ENCODE data around the gene MYLK. TPM values are rescaled to one million over a fixed set of nuclear protein-coding genes. Genes with fewer than 3 reads are reported as not detected.

The MYLK gene
- total RNA-seq, 2 donors from 2014 or later = 4.7 to 6.6 TPM

- no peak overlapping the region for H3K4me3 ChIP-seq (ENCODE audit: low read length)
- no peak overlapping the region for H3K9ac ChIP-seq (ENCODE audit: extremely low read depth, low read length, poor library complexity, severe bottlenecking)
- Mint-ChIP-seq H3K9me3 (no peaks in the 10 kb centered on the region), H3K4me3 (no peak overlapping the region), H3K27me3 (ENCODE audit: insufficient read depth) (no peaks in the 10 kb centered on the region), H3K27ac (no peak overlapping the region), H3K4me1 (peaks cover 15% of the 10 kb centered on the region), H3K36me3 (ENCODE audit: low read depth) (peaks cover 13% of the 10 kb centered on the region)
- peaks cover 57% of the 10 kb centered on the region for H3K36me3 ChIP-seq (ENCODE audit: control insufficient read depth, insufficient read depth, low read length)
- H3K9me3 ChIP-seq (ENCODE audit: control insufficient read depth, low read length) = no peaks in the 10 kb centered on the region
- H3K27me3 ChIP-seq (ENCODE audit: control insufficient read depth, insufficient read depth, low read length, poor library complexity, severe bottlenecking) = no peaks in the 10 kb centered on the region
- 80 to 96% methylated on average over 1 to 6 of the region's 6 CpGs for WGBS, 2 experiments (ENCODE audit: insufficient coverage in 1 of 2, insufficient read length in 1 of 2)
- no peak for DNase-seq
- no peak overlapping the region for H3K27ac ChIP-seq (ENCODE audit: low read depth, low read length)
- TF ChIP-seq CTCF (conservative IDR thresholded peaks at IDR 0.05) = no peak
- peaks cover 9% of the 10 kb centered on the region for H3K4me1 ChIP-seq (ENCODE audit: control insufficient read depth, insufficient read depth, low read length)
Observed at GRCh38 chr3:123564056-123564455, 320.1 kb downstream of the MYLK start.

- Mint-ChIP-seq H3K9me3 (peaks cover 5% of the 10 kb centered on the region), H3K4me1 (peaks cover 1% of the 10 kb centered on the region), H3K36me3 (ENCODE audit: low read depth) (peaks cover 14% of the 10 kb centered on the region), H3K27ac (no peak overlapping the region), H3K4me3 (no peak overlapping the region), H3K27me3 (ENCODE audit: insufficient read depth) (no peaks in the 10 kb centered on the region)
- DNase-seq = no peak
- peaks cover 63% of the 10 kb centered on the region for H3K36me3 ChIP-seq (ENCODE audit: control insufficient read depth, insufficient read depth, low read length)
- no peaks in the 10 kb centered on the region for H3K27me3 ChIP-seq (ENCODE audit: control insufficient read depth, insufficient read depth, low read length, poor library complexity, severe bottlenecking)
- WGBS, 2 experiments (ENCODE audit: insufficient coverage in 1 of 2, insufficient read length in 1 of 2) = no CpG with 5 or more reads among the region's 1 CpG
- H3K9me3 ChIP-seq (ENCODE audit: control insufficient read depth, low read length) = peaks cover 8% of the 10 kb centered on the region
- no peak for TF ChIP-seq CTCF (conservative IDR thresholded peaks at IDR 0.05)
- H3K9ac ChIP-seq (ENCODE audit: extremely low read depth, low read length, poor library complexity, severe bottlenecking) = no peak overlapping the region
- no peak overlapping the region for H3K4me3 ChIP-seq (ENCODE audit: low read length)
- peaks cover 3% of the 10 kb centered on the region for H3K4me1 ChIP-seq (ENCODE audit: control insufficient read depth, insufficient read depth, low read length)
- H3K27ac ChIP-seq (ENCODE audit: low read depth, low read length) = no peak overlapping the region
Observed at GRCh38 chr3:123562547-123562946, 321.6 kb downstream of the MYLK start.

- peaks cover 22% of the 10 kb centered on the region for H3K9me3 ChIP-seq (ENCODE audit: control insufficient read depth, low read length)
- no peak overlapping the region for H3K4me3 ChIP-seq (ENCODE audit: low read length)
- Mint-ChIP-seq H3K27me3 (ENCODE audit: insufficient read depth) (no peaks in the 10 kb centered on the region), H3K4me3 (no peak overlapping the region), H3K36me3 (ENCODE audit: low read depth) (peaks cover 27% of the 10 kb centered on the region), H3K4me1 (peaks cover 1% of the 10 kb centered on the region), H3K9me3 (peaks cover 19% of the 10 kb centered on the region), H3K27ac (no peak overlapping the region)
- DNase-seq = no peak
- WGBS, 2 experiments (ENCODE audit: insufficient coverage in 1 of 2, insufficient read length in 1 of 2) = 65% methylated on average over 2 of the region's 2 CpGs; no CpG with 5 or more reads in 1 of the 2 experiments
- peaks cover 3% of the 10 kb centered on the region for H3K4me1 ChIP-seq (ENCODE audit: control insufficient read depth, insufficient read depth, low read length)
- peaks cover 66% of the 10 kb centered on the region for H3K36me3 ChIP-seq (ENCODE audit: control insufficient read depth, insufficient read depth, low read length)
- no peaks in the 10 kb centered on the region for H3K27me3 ChIP-seq (ENCODE audit: control insufficient read depth, insufficient read depth, low read length, poor library complexity, severe bottlenecking)
- TF ChIP-seq CTCF (conservative IDR thresholded peaks at IDR 0.05) = no peak
- H3K9ac ChIP-seq (ENCODE audit: extremely low read depth, low read length, poor library complexity, severe bottlenecking) = no peak overlapping the region
- no peak overlapping the region for H3K27ac ChIP-seq (ENCODE audit: low read depth, low read length)
Observed at GRCh38 chr3:123561188-123561587, 322.9 kb downstream of the MYLK start.

Other genes starting within 250 kb of the MYLK start
- gene CCDC14, start 76.9 kb upstream of the MYLK start, total RNA-seq = 10 to 100 TPM; 88.3 to 99.4 TPM
- not detected for gene ROPN1, start 107.8 kb upstream of the MYLK start, total RNA-seq
- 10 to 100 TPM; 17.2 to 18.4 TPM for gene KALRN, start 149.0 kb upstream of the MYLK start, total RNA-seq

Measured in endodermal cell (in vitro differentiated cells).